ENCODE results near the gene BICDL2.
A peak's percentile ranks its signal among the peaks of the same experiment; 100 is the strongest.

GRCh38 chr16:3003582-3004270 is 33.0 kb downstream of the BICDL2 start:
- TF ChIP-seq CTCF (IDR thresholded peaks at IDR 0.05) (peak in 2 of 3 experiments; percentile 31 to 38), POLR2A (IDR thresholded peaks at IDR 0.05) (no peak)

Data from testis (tissue), 2 donors.